ENCODE data around the gene WNT9A. TPM values are rescaled to one million over a fixed set of nuclear protein-coding genes. Genes with fewer than 3 reads are reported as not detected.

The WNT9A gene
- total and polyA plus RNA-seq, 12 donors = 0.39 to 27.9 (median 3.8) TPM

DNA sequence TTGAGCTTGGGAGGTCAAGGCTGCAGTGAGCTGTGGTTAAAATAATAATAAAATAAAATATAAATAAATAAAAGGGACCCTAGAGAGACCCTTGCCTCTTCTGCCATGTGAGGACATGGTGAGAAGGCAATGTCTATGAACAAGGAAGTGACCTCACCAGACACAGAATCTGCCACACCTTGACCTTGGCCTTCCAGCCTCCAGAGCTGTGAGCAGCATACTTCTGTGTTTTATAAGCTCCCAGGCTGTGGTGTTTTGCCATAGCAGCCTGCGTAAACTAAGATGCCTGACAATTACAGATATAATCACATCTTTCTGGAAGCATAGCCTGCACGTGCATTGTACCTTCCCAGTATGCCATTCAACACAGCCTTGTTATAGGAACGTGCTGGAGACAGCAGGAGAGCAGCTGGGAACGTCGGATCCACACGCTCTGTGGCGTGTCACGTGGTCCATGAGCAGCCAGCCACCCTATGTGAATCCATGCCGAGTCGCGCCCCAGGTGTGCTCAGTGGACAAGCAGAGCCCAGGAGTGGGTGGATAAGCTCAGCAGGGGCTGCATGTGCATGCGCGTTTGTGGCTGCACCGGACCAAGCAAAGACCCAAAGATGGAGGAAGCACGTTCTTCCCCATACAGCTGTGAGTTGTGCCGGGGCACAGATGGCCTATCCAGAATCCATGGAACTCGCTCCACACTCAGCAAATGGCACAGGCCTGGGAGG, 17.8 kb downstream of the WNT9A start:
- Histone ChIP-seq H3K27ac (no peak overlapping the region), H3K4me3 (no peak overlapping the region), H3K36me3 (peaks cover 0 to 9% (median 0%) of the 10 kb centered on the region in 9 donors), H3K9me3 (peaks cover 0 to 9% (median 0%) of the 10 kb centered on the region in 11 donors), H3K4me1 (peaks cover 0 to 10% (median 0%) of the 10 kb centered on the region in 9 donors), H3K27me3 (no peaks in the 10 kb centered on the region)
- ATAC-seq (no peak), DNase-seq (no peak)
- 94 to 95% methylated on average over 17 of the region's 17 CpGs for WGBS, 2 donors
- TF ChIP-seq, protein P1, sequence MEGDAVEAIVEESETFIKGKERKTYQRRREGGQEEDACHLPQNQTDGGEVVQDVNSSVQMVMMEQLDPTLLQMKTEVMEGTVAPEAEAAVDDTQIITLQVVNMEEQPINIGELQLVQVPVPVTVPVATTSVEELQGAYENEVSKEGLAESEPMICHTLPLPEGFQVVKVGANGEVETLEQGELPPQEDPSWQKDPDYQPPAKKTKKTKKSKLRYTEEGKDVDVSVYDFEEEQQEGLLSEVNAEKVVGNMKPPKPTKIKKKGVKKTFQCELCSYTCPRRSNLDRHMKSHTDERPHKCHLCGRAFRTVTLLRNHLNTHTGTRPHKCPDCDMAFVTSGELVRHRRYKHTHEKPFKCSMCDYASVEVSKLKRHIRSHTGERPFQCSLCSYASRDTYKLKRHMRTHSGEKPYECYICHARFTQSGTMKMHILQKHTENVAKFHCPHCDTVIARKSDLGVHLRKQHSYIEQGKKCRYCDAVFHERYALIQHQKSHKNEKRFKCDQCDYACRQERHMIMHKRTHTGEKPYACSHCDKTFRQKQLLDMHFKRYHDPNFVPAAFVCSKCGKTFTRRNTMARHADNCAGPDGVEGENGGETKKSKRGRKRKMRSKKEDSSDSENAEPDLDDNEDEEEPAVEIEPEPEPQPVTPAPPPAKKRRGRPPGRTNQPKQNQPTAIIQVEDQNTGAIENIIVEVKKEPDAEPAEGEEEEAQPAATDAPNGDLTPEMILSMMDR (IDR thresholded peaks at IDR 0.05) = no peak
- intact Hi-C loops (cut with DNase I) = loop anchor here in 1 of 10 donors (10.0 kb wide), 1 partner anchor 85 kb away; no protein-coding TSS in a partner anchor

- no peak for ATAC-seq
- H3K4me3 ChIP-seq = no peak overlapping the region
- no peak overlapping the region for H3K27ac ChIP-seq
- peaks cover 0 to 9% (median 0%) of the 10 kb centered on the region in 9 donors for H3K36me3 ChIP-seq
- TF ChIP-seq, protein P1 (IDR thresholded peaks at IDR 0.05) = no peak
- intact Hi-C loops (cut with DNase I) = no loop called here
- no peak for DNase-seq
- peaks cover 0 to 2% (median 0%) of the 10 kb centered on the region in 9 donors for H3K4me1 ChIP-seq
- 86% methylated on average over 12 of the region's 12 CpGs for WGBS, 2 donors
- H3K9me3 ChIP-seq = peaks cover 0 to 9% (median 0%) of the 10 kb centered on the region in 11 donors
- no peaks in the 10 kb centered on the region for H3K27me3 ChIP-seq
Observed at GRCh38 chr1:227928811-227929375, 18.8 kb downstream of the WNT9A start.

GRCh38 chr1:227927971-227928741, 19.6 kb downstream of the WNT9A start:
- intact Hi-C loops (cut with DNase I) = no loop called here
- peaks cover 0 to 6% (median 0%) of the 10 kb centered on the region in 11 donors for H3K9me3 ChIP-seq
- H3K27me3 ChIP-seq = no peaks in the 10 kb centered on the region
- no peak overlapping the region for H3K27ac ChIP-seq
- TF ChIP-seq, protein P1 (IDR thresholded peaks at IDR 0.05) = no peak
- WGBS, 2 donors = 78 to 91% methylated on average over 10 to 11 of the region's 11 CpGs
- H3K4me1 ChIP-seq = no peaks in the 10 kb centered on the region
- peaks cover 0 to 7% (median 0%) of the 10 kb centered on the region in 9 donors for H3K36me3 ChIP-seq
- no peak for DNase-seq
- H3K4me3 ChIP-seq = no peak overlapping the region
- no peak for ATAC-seq
